IPS-18a (cell line): ENCODE measurements around the gene RBFOX1.

Experiments used
- H3K27ac ChIP-seq: one replicate; pipeline ENCODE4 v1.5.1; 2013; ENCODE audit warnings: low read length
- H3K27me3 ChIP-seq: one replicate; pipeline ENCODE4 v1.6.1; 2013; ENCODE audit warnings: mild to moderate bottlenecking, low read length; ENCODE audit not compliant: control insufficient read depth, insufficient read depth
- H3K36me3 ChIP-seq: one replicate; pipeline ENCODE4 v1.6.1; 2013; ENCODE audit warnings: low read depth, low read length; ENCODE audit not compliant: control insufficient read depth
- H3K4me1 ChIP-seq: one replicate; pipeline ENCODE4 v1.6.1; 2013; ENCODE audit warnings: low read depth, low read length; ENCODE audit not compliant: control insufficient read depth
- H3K4me3 ChIP-seq: one replicate; pipeline ENCODE4 v1.5.1; 2013; ENCODE audit warnings: low read length
- H3K9ac ChIP-seq: one replicate; pipeline ENCODE4 v1.6.1; 2013; ENCODE audit warnings: mild to moderate bottlenecking, low read length, moderate library complexity
- H3K9me3 ChIP-seq: one replicate; pipeline ENCODE4 v1.6.1; 2013; ENCODE audit warnings: low read depth, low read length; ENCODE audit not compliant: control insufficient read depth

The RBFOX1 gene

GRCh38 chr16:7449808-7450207 is 117.2 kb downstream of the RBFOX1 start:
- Histone ChIP-seq H3K9me3 (no peaks in the 10 kb centered on the region), H3K27me3 (no peaks in the 10 kb centered on the region), H3K9ac (no peak overlapping the region), H3K27ac (no peak overlapping the region), H3K4me3 (no peak overlapping the region), H3K36me3 (no peaks in the 10 kb centered on the region), H3K4me1 (peaks cover 14% of the 10 kb centered on the region)

- H3K27ac ChIP-seq = no peak overlapping the region
- H3K36me3 ChIP-seq = no peaks in the 10 kb centered on the region
- peaks cover 14% of the 10 kb centered on the region for H3K4me1 ChIP-seq
Measured at GRCh38 chr16:7450440-7450839, 117.8 kb downstream of the RBFOX1 start.

GRCh38 chr16:7452090-7452489 is 119.4 kb downstream of the RBFOX1 start:
- no peak overlapping the region for H3K4me3 ChIP-seq
- H3K9ac ChIP-seq = no peak overlapping the region
- H3K27ac ChIP-seq = no peak overlapping the region
- peaks cover 14% of the 10 kb centered on the region for H3K4me1 ChIP-seq
- no peaks in the 10 kb centered on the region for H3K27me3 ChIP-seq
- H3K9me3 ChIP-seq = no peaks in the 10 kb centered on the region
- H3K36me3 ChIP-seq = no peaks in the 10 kb centered on the region

More at GRCh38 chr16:7450440-7450839, 117.8 kb downstream of the RBFOX1 start:
- Histone ChIP-seq H3K4me3 (no peak overlapping the region), H3K9ac (no peak overlapping the region), H3K9me3 (no peaks in the 10 kb centered on the region), H3K27me3 (no peaks in the 10 kb centered on the region)

GRCh38 chr16:7456211-7456610 is 123.6 kb downstream of the RBFOX1 start:
- Histone ChIP-seq H3K9ac (no peak overlapping the region), H3K4me1 (peaks cover 11% of the 10 kb centered on the region), H3K4me3 (no peak overlapping the region), H3K27ac (no peak overlapping the region), H3K36me3 (no peaks in the 10 kb centered on the region), H3K27me3 (no peaks in the 10 kb centered on the region), H3K9me3 (no peaks in the 10 kb centered on the region)

GRCh38 chr16:7458144-7458543 is 125.5 kb downstream of the RBFOX1 start:
- Histone ChIP-seq H3K27ac (no peak overlapping the region), H3K9me3 (no peaks in the 10 kb centered on the region), H3K4me3 (no peak overlapping the region), H3K36me3 (no peaks in the 10 kb centered on the region), H3K9ac (no peak overlapping the region), H3K4me1 (no peaks in the 10 kb centered on the region), H3K27me3 (no peaks in the 10 kb centered on the region)

- no peaks in the 10 kb centered on the region for H3K27me3 ChIP-seq
- H3K9ac ChIP-seq = no peak overlapping the region
- H3K9me3 ChIP-seq = peaks cover 3% of the 10 kb centered on the region
- H3K4me1 ChIP-seq = no peaks in the 10 kb centered on the region
- no peak overlapping the region for H3K4me3 ChIP-seq
- H3K36me3 ChIP-seq = no peaks in the 10 kb centered on the region
- H3K27ac ChIP-seq = no peak overlapping the region
Measured at GRCh38 chr16:7470344-7470743, 137.7 kb downstream of the RBFOX1 start.

GRCh38 chr16:7471268-7471667 is 138.6 kb downstream of the RBFOX1 start:
- H3K27me3 ChIP-seq = no peaks in the 10 kb centered on the region
- H3K4me3 ChIP-seq = no peak overlapping the region
- H3K9ac ChIP-seq = no peak overlapping the region
- H3K4me1 ChIP-seq = no peaks in the 10 kb centered on the region
- no peaks in the 10 kb centered on the region for H3K36me3 ChIP-seq
- H3K27ac ChIP-seq = no peak overlapping the region
- peaks cover 3% of the 10 kb centered on the region for H3K9me3 ChIP-seq

GRCh38 chr16:7482032-7482431 is 149.4 kb downstream of the RBFOX1 start:
- Histone ChIP-seq H3K27me3 (no peaks in the 10 kb centered on the region), H3K9ac (no peak overlapping the region), H3K4me3 (no peak overlapping the region), H3K27ac (no peak overlapping the region), H3K4me1 (no peaks in the 10 kb centered on the region), H3K36me3 (no peaks in the 10 kb centered on the region), H3K9me3 (no peaks in the 10 kb centered on the region)

- H3K9me3 ChIP-seq = no peaks in the 10 kb centered on the region
- H3K27ac ChIP-seq = no peak overlapping the region
- no peaks in the 10 kb centered on the region for H3K4me1 ChIP-seq
- no peaks in the 10 kb centered on the region for H3K27me3 ChIP-seq
- H3K9ac ChIP-seq = no peak overlapping the region
- no peak overlapping the region for H3K4me3 ChIP-seq
- H3K36me3 ChIP-seq = no peaks in the 10 kb centered on the region
Measured at GRCh38 chr16:7482596-7483290, 150.1 kb downstream of the RBFOX1 start.

- H3K4me3 ChIP-seq = no peak overlapping the region
- no peak overlapping the region for H3K27ac ChIP-seq
- no peaks in the 10 kb centered on the region for H3K9me3 ChIP-seq
- H3K9ac ChIP-seq = no peak overlapping the region
- no peaks in the 10 kb centered on the region for H3K36me3 ChIP-seq
- no peaks in the 10 kb centered on the region for H3K4me1 ChIP-seq
- no peaks in the 10 kb centered on the region for H3K27me3 ChIP-seq
Measured at GRCh38 chr16:7487574-7488323, 155.1 kb downstream of the RBFOX1 start.

- no peak overlapping the region for H3K4me3 ChIP-seq
- no peaks in the 10 kb centered on the region for H3K4me1 ChIP-seq
- no peaks in the 10 kb centered on the region for H3K9me3 ChIP-seq
- no peak overlapping the region for H3K27ac ChIP-seq
- H3K27me3 ChIP-seq = no peaks in the 10 kb centered on the region
- no peaks in the 10 kb centered on the region for H3K36me3 ChIP-seq
- no peak overlapping the region for H3K9ac ChIP-seq
Measured at GRCh38 chr16:7492122-7492521, 159.5 kb downstream of the RBFOX1 start.

GRCh38 chr16:7493133-7493532 is 160.5 kb downstream of the RBFOX1 start:
- no peaks in the 10 kb centered on the region for H3K36me3 ChIP-seq
- H3K9ac ChIP-seq = no peak overlapping the region
- H3K27ac ChIP-seq = no peak overlapping the region
- no peaks in the 10 kb centered on the region for H3K27me3 ChIP-seq
- no peaks in the 10 kb centered on the region for H3K4me1 ChIP-seq
- H3K9me3 ChIP-seq = no peaks in the 10 kb centered on the region
- H3K4me3 ChIP-seq = no peak overlapping the region
